ENCODE measurements around the gene TMEM238. TPM values are rescaled to one million over a fixed set of nuclear protein-coding genes. Genes with fewer than 3 reads are reported as not detected.

Gene TMEM238
- total and polyA plus RNA-seq, 9 of the 15 experiments (the other 6 are each of a cell fraction or from before 2014, with no cell fraction given), result 0.18 to 5.1 (median 1.3) TPM; not detected in 4

- TF ChIP-seq PRDM10 (IDR thresholded peaks at IDR 0.05; ENCODE audit: partially characterized antibody), result no peak
- TF ChIP-seq RBBP5 (IDR thresholded peaks at IDR 0.05; ENCODE audit: borderline replicate concordance, insufficient read depth, low read length, poor library complexity, severe bottlenecking), result peak; percentile 73
- TF ChIP-seq ZNF395 (CRISPR knock-in tag; IDR thresholded peaks at IDR 0.05), result peak; percentile 36; the same call in 1 of the 2 replicates
- no peak for TF ChIP-seq REST (IDR thresholded peaks at IDR 0.05; ENCODE audit: borderline replicate concordance)
- TF ChIP-seq REST (CRISPR knock-in tag; IDR thresholded peaks at IDR 0.05; ENCODE audit: low read depth), result 0 out of 2 replicates have a peak, but pooled peaks have one; percentile 48
- TF ChIP-seq XRCC3 (IDR thresholded peaks at IDR 0.05), result no peak
- TF ChIP-seq ZNF766 (CRISPR knock-in tag; conservative IDR thresholded peaks at IDR 0.05), result 0 out of 2 replicates have a peak, but pooled peaks have one; percentile 15
- peak; percentile 51 for TF ChIP-seq TBP (optimal IDR thresholded peaks at IDR 0.05; ENCODE audit: low read depth, low read length)
- TF ChIP-seq SIRT6 (IDR thresholded peaks at IDR 0.05; ENCODE audit: low read depth, low read length), result no peak
Measured at GRCh38 chr19:55383279-55384130, 587 bp downstream of the TMEM238 start (continued).

Data from K562 (cell line).